Spleen (tissue), 11 donors: ENCODE results near the gene WDR64. TPM values are rescaled to one million over a fixed set of nuclear protein-coding genes. Genes with fewer than 3 reads are reported as not detected.

ENCODE experiments used
- DNase-seq: peaks from one replicate; pipeline ENCODE4 v3.0.0-alpha.2; 2020
- H3K27ac ChIP-seq, 8 donors: fragments of 200-600 bp; sonication (generic) in 7 of 8; 1 replicate in 4 of 8; 2 replicates in 4 of 8; pipeline versions ENCODE4 v1.5.0 to v1.8.0; 2016 to 2021; ENCODE audit warnings: inconsistent platforms in 4 of 8, mild to moderate bottlenecking in 4 of 8, moderate library complexity in 1 of 8
- H3K27me3 ChIP-seq, 7 donors: fragments of 200-600 bp; sonication (generic) in 6 of 7; replicated peaks in 1 of 7; 1 replicate in 4 of 7; 2 replicates in 3 of 7; pipeline versions ENCODE4 v1.5.0 to v1.8.0; 2016 to 2021; ENCODE audit warnings: inconsistent platforms in 3 of 7, mild to moderate bottlenecking in 1 of 7
- H3K36me3 ChIP-seq, 6 donors: fragments of 200-600 bp; sonication (generic) in 5 of 6; 1 replicate in 4 of 6; 2 replicates in 2 of 6; pipeline versions ENCODE4 v1.5.0 to v1.8.0; 2016 to 2021; ENCODE audit warnings: inconsistent platforms in 2 of 6
- H3K4me1 ChIP-seq, 6 donors: fragments of 200-600 bp; sonication (generic) in 5 of 6; 1 replicate in 3 of 6; 2 replicates in 3 of 6; pipeline versions ENCODE4 v1.5.0 to v1.8.0; 2016 to 2021; ENCODE audit warnings: inconsistent platforms in 3 of 6
- H3K4me3 ChIP-seq, 8 donors: fragments of 200-600 bp; sonication (generic) in 7 of 8; 1 replicate in 4 of 8; 2 replicates in 4 of 8; pipeline versions ENCODE4 v1.5.0 to v1.8.0; 2016 to 2021; ENCODE audit warnings: inconsistent platforms in 4 of 8, mild to moderate bottlenecking in 4 of 8, moderate library complexity in 2 of 8
- H3K9me3 ChIP-seq, 8 donors: fragments of 200-600 bp; sonication (generic) in 7 of 8; 1 replicate in 4 of 8; 2 replicates in 4 of 8; pipeline versions ENCODE4 v1.5.0 to v1.8.0; 2016 to 2021; ENCODE audit warnings: inconsistent platforms in 4 of 8
- CTCF ChIP-seq, 11 experiments: fragments of 200-600 bp in 7 of 11; fragments of 450-650 bp in 4 of 11; sonication (generic) in 4 of 11; IDR thresholded peaks in 8 of 11; conservative IDR thresholded peaks in 3 of 11; 1 replicate in 7 of 11; 2 replicates in 4 of 11; pipeline versions ENCODE4 v1.4.0 to v1.8.0; 2016 to 2021; ENCODE audit warnings: antibody characterized with exemption in 11 of 11, inconsistent platforms in 4 of 11, mild to moderate bottlenecking in 1 of 11
- POLR2A ChIP-seq, 3 donors: fragments of 450-650 bp; IDR thresholded peaks; one replicate each; pipeline ENCODE4 v1.5.1; 2017; ENCODE audit warnings: antibody characterized with exemption in 3 of 3, mild to moderate bottlenecking in 1 of 3
- POLR2AphosphoS5 ChIP-seq, 3 donors: sonication (generic); formaldehyde crosslinking; IDR thresholded peaks; one replicate each; pipeline ENCODE4 v1.5.1; 2017; ENCODE audit warnings: antibody characterized with exemption in 3 of 3
- WGBS, 5 donors: extraction: QIAGEN DNeasy Blood & Tissue Kit in 3 of 5; methylation state at CpG; one replicate each; pipeline versions ENCODE4 v1.1.5 to v1.1.7; 2013 to 2018; 5-methylcytosine and 5-hydroxymethylcytosine counted together
- intact Hi-C: fragments of 100-400 bp; cut with DNase I; formaldehyde crosslinking; loops from one replicate; pipeline ENCODE4 v1.15.0; 2023; ENCODE audit warnings: low total_unique reads
- polyA plus RNA-seq, 3 donors: library from polyadenylated mRNA; stranded (reverse); fragments of 200-250 nt; gene quantifications; one replicate each; pipeline ENCODE4 v1.2.1, GENCODE V29; 2013
- total RNA-seq, 7 donors: library from RNA; depleted of rRNA in 3 of 7; stranded (reverse); fragments of >200 nt in 3 of 7; fragmentation: NEBNext Ultra II Directional in 4 of 7; extraction: Animal tissue kit (Norgen Biotek cat#: 25700) in 4 of 7; gene quantifications; one replicate each; pipeline versions ENCODE4 v1.1.0 to v1.2.1, GENCODE V29; 2016 to 2021
- donor health status: healthy with polysubstance abuse.
- donor health status: DM: no; HTN: no; CAD: no; lungs with moderate emphysema.
- donor health status: DM: no; HTN: no; CAD: no.
- donor health status: Bipolar disorder and iron deficiency.
- donor health status: healthy.
- donor health status: DM: no; HTN: no; CAD: no.
- donor health status: DM: yes; HTN: yes; CAD: no.

Gene WDR64
- total and polyA plus RNA-seq, 10 donors: 0.03 to 0.55 (median 0.26) TPM; not detected in 3

- WGBS, 5 donors: 78 to 89% (median 87%) methylated on average over 6 of the region's 6 CpGs
- H3K9me3 ChIP-seq: no peaks in the 10 kb centered on the region
- intact Hi-C loops: loop anchor here (10.0 kb wide), 1 partner anchor 210 kb away; no protein-coding TSS in a partner anchor
- peaks cover 0 to 19% (median 16%) of the 10 kb centered on the region in 6 donors for H3K4me1 ChIP-seq
- H3K27me3 ChIP-seq: no peaks in the 10 kb centered on the region
- no peak for DNase-seq
- no peak overlapping the region for H3K27ac ChIP-seq
- TF ChIP-seq POLR2AphosphoS5 (IDR thresholded peaks at IDR 0.05) (no peak), CTCF (IDR thresholded peaks at IDR 0.05 in 8 of 11, conservative IDR thresholded peaks at IDR 0.05 in 3 of 11) (no peak), POLR2A (IDR thresholded peaks at IDR 0.05) (no peak)
- no peaks in the 10 kb centered on the region for H3K36me3 ChIP-seq
- no peak overlapping the region for H3K4me3 ChIP-seq
These were observed 192.5 kb downstream of the WDR64 start for GRCh38 chr1:241844593-241844992.

- TF ChIP-seq POLR2A (IDR thresholded peaks at IDR 0.05): no peak
- no peak for TF ChIP-seq POLR2AphosphoS5 (IDR thresholded peaks at IDR 0.05)
- no peak for TF ChIP-seq CTCF (IDR thresholded peaks at IDR 0.05 in 8 of 11, conservative IDR thresholded peaks at IDR 0.05 in 3 of 11)
- Histone ChIP-seq H3K36me3 (no peaks in the 10 kb centered on the region), H3K27me3 (no peaks in the 10 kb centered on the region), H3K4me3 (no peak overlapping the region), H3K4me1 (peaks cover 0 to 19% (median 16%) of the 10 kb centered on the region in 6 donors), H3K27ac (no peak overlapping the region), H3K9me3 (no peaks in the 10 kb centered on the region)
- no peak for DNase-seq
- intact Hi-C loops: loop anchor here (10.0 kb wide), 1 partner anchor 212 kb away; no protein-coding TSS in a partner anchor
These were observed 194.3 kb downstream of the WDR64 start for GRCh38 chr1:241846375-241846774.

DNA sequence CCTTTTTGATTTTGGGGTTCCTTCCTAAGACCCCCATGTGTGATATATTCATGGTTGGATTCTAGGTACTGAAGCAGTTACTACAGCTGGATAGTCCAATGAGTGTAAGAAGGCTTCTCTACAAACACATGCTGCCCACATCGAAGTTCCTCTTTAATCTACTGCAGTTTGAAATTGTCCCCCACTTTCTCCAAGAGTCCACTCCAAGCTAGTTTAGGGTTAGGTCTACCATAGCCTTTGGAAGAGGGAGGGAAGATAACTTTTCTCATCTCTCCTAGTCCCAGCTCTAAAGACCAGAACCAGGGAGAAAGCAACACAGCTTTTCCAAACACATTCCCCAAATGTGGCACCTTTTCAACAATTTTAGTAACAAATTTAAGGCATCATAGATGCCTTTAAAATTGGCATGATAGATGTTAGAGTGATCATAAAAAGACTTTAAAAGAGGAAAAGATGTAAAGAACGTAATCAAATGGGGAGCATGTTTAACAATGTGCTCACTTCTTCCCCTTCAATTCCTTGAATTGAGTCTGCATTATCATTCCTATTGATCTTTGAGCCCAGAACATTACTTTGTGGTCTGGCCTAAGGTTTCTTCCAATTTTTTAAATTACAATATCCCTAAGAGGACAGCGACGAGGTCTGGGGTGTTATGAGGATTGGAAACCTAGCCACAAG, 194.9 kb downstream of the WDR64 start:
- Histone ChIP-seq H3K4me1 (peaks cover 0 to 19% (median 16%) of the 10 kb centered on the region in 6 donors), H3K4me3 (peak overlapping the region in 5 of 8 donors; percentile 59 to 88 (median 66)), H3K27me3 (no peaks in the 10 kb centered on the region), H3K36me3 (no peaks in the 10 kb centered on the region), H3K9me3 (no peaks in the 10 kb centered on the region), H3K27ac (peak overlapping the region; percentile 95 to 100 (median 99))
- WGBS, 5 donors: 80 to 90% (median 89%) methylated on average over 4 of the region's 4 CpGs
- no peak for DNase-seq
- TF ChIP-seq CTCF (IDR thresholded peaks at IDR 0.05 in 8 of 11, conservative IDR thresholded peaks at IDR 0.05 in 3 of 11) (no peak), POLR2AphosphoS5 (IDR thresholded peaks at IDR 0.05) (no peak), POLR2A (IDR thresholded peaks at IDR 0.05) (no peak)
- intact Hi-C loops: loop anchor here (10.0 kb wide), 1 partner anchor 212 kb away; no protein-coding TSS in a partner anchor

DNA sequence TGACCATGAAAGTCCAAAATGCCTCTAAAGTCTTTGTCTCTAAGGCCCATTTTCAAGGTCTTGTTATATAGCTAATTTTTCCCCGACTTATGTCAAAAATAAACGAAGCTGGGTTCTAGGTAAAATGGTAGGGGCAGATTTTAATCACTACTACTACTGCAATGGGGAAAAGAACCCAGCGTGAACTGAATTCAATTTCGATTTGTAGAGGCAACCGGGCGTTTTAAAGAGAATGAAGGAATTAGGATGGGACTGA, 195.4 kb downstream of the WDR64 start:
- no peak for DNase-seq
- peaks cover 0 to 19% (median 16%) of the 10 kb centered on the region in 6 donors for H3K4me1 ChIP-seq
- peak overlapping the region; percentile 59 to 88 (median 64) for H3K4me3 ChIP-seq
- H3K27me3 ChIP-seq: no peaks in the 10 kb centered on the region
- no peaks in the 10 kb centered on the region for H3K9me3 ChIP-seq
- H3K36me3 ChIP-seq: no peaks in the 10 kb centered on the region
- H3K27ac ChIP-seq: peak overlapping the region; percentile 95 to 100 (median 99)
- WGBS, 5 donors: 10 to 16% (median 11%) methylated on average over 6 of the region's 6 CpGs
- TF ChIP-seq CTCF (IDR thresholded peaks at IDR 0.05 in 8 of 11, conservative IDR thresholded peaks at IDR 0.05 in 3 of 11) (no peak), POLR2A (IDR thresholded peaks at IDR 0.05) (no peak), POLR2AphosphoS5 (IDR thresholded peaks at IDR 0.05) (no peak)
- intact Hi-C loops: loop anchor here (10.0 kb wide), 1 partner anchor 213 kb away; no protein-coding TSS in a partner anchor
